Neural cell (in vitro differentiated cells): ENCODE results near the gene ERCC6L.

Source experiments
- CTCF ChIP-seq: fragments of 450-650 bp; IDR thresholded peaks from 2 replicates; pipeline ENCODE4 v1.5.1; 2014; ENCODE audit warnings: antibody characterized with exemption, mild to moderate bottlenecking, moderate library complexity; ENCODE audit not compliant: poor library complexity, severe bottlenecking
- EZH2 ChIP-seq: fragments of 200-600, 300-800 bp; shearing (Covaris generic), sonication (generic); IDR thresholded peaks from 2 replicates; pipeline ENCODE4 v1.6.1; 2014; ENCODE audit warnings: antibody characterized with exemption, low read length, borderline replicate concordance, mild to moderate bottlenecking; ENCODE audit not compliant: insufficient read depth, poor library complexity, severe bottlenecking
- SMC3 ChIP-seq: fragments of 450-650 bp; conservative IDR thresholded peaks from 2 replicates; pipeline ENCODE4 v1.6.1; 2014; ENCODE audit warnings: antibody characterized with exemption, mild to moderate bottlenecking, moderate library complexity; ENCODE audit not compliant: poor library complexity

- TF ChIP-seq CTCF (no peak), SMC3 (no peak), EZH2 (no peak)
Measured at GRCh38 chrX:72268597-72269365, 30.0 kb upstream of the ERCC6L start.
